ENCODE measurements around the gene CRB2. TPM values are rescaled to one million over a fixed set of nuclear protein-coding genes. Genes with fewer than 3 reads are reported as not detected.
A peak's percentile ranks its signal among the peaks of the same experiment; 100 is the strongest.
"Not testable (repeated sequence)": the region's sequence is repeated elsewhere in the genome, so short reads cannot be mapped to it uniquely, and the experiment has no call there.

CRB2 gene
- total RNA-seq, 1 donor from 2014 or later: 0.65 TPM

GRCh38 chr9:123380852-123381705 lies 25.1 kb downstream of the CRB2 start:
- DNase-seq (ENCODE audit: low read depth): no peak

DNA sequence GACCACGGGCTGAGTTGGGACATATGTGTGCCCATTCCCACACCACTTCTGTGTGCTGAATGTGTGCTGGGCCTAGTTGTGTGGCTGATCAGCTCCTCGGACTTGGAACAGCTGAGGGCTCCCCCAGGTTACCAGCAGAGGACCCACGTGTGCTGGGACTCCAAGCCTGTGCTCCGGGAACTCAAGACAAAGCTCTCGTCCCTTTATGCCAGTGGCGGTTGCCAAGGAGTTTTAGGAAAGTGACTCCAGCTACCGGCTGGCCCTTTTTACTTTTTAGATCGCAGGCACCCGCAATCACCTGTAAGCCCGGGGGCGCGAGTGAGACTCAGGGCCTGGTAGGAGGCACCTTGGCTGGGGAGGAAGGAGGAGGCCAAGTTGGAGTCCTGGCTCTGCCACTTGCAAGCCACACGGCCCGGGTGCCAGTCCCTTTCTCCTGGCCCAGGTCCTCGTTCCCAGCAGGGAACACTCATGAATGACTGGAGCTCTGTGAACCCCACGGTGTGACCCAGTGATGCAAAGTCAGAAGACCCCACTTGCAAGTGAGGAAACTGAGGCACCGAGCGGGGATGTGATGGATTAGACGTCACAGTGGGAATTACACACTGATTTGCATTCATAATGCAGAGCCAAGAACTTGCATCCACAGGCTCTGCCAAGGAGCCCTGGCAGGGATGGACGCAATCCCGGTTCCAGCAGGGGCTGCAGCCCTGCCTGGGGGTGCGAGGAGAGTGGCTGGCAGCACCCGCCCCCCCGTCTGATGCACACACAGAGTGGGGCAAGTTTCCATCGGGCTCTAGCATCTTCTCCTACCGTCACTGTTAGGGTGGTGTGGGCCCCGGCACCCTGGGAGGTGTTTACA lies 26.9 kb downstream of the CRB2 start:
- no peak for DNase-seq (ENCODE audit: low read depth)

DNA sequence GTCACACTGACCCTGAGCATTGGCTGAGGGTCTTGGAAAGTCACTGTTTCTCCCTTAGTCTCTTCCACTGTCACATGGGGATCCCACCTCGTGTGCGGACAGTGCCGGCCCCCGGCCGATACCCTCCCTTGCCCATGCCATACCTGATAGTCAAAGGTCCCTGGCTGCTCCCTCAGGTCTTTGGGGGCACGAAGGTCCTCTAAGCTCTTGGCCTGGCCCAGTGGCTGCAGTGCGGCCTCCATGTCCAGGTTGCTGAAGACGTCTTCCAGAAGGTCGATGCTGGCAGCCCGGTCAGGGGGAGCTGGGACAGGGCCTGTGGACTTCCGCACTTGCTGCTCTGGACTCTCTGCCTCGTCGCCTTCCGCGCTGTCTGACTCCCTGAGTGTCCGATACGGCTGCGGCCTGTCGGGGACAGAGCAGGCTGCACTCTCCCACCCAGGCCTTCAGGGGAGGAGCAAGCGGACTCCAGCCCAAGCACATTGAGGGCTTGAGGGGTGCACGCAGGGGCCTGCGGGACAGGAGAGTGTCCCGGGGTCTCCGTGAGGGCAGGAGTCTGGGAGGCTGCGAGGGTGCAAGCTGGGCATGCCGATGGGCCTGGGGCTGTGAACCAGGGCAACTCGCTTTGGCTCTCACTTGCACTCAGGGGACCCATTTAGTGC lies 27.6 kb downstream of the CRB2 start:
- DNase-seq (ENCODE audit: low read depth): no peak

- no peak for DNase-seq (ENCODE audit: low read depth)
Observed at GRCh38 chr9:123387686-123388085, 31.7 kb downstream of the CRB2 start.

- no peak for DNase-seq (ENCODE audit: low read depth)
Observed at GRCh38 chr9:123389070-123389469, 33.1 kb downstream of the CRB2 start.

- DNase-seq (ENCODE audit: low read depth): no peak
Observed at GRCh38 chr9:123389698-123390097, 33.7 kb downstream of the CRB2 start.

DNA sequence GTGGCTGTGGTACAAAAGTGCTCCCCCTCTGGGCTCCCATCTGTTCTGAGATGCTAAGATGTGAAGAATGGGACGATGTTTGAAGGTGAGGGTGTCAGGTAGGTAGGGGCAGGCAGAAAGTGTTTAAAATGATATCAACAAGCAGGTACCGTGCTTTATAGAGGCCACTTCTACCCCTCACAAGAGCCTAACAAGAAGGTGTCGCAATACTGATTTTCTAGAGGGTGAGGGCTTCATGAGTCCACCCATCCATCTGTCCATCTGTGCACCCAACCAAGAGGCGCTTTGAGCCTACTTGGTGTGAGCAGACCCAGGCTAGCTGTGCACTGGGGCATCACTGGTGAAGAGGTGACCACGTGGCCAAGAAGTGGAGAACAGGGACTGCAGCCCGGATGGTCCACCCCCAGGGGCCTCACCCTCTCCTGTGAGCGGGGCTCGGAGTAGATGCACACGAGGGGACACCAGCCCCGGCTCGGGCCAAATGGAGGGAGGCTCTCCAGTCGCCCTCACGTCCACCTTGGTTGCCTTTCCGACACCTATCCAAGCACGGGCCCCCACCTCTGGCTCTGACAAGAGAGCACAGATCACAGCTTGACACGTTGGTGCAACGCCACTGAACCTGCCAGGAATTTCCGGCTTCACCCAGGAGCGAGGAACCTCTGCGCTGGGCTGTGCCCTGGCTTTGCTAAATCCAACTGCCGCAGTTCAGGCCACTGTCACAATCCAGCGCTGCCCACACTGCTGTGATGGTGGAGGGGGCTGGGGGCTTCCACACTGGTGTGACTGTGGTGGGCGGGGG lies 34.5 kb downstream of the CRB2 start:
- DNase-seq (ENCODE audit: low read depth): no peak

GRCh38 chr9:123391233-123391632 lies 35.2 kb downstream of the CRB2 start:
- no peak for DNase-seq (ENCODE audit: low read depth)

GRCh38 chr9:123391946-123392345 lies 35.9 kb downstream of the CRB2 start:
- DNase-seq (ENCODE audit: low read depth): no peak

DNA sequence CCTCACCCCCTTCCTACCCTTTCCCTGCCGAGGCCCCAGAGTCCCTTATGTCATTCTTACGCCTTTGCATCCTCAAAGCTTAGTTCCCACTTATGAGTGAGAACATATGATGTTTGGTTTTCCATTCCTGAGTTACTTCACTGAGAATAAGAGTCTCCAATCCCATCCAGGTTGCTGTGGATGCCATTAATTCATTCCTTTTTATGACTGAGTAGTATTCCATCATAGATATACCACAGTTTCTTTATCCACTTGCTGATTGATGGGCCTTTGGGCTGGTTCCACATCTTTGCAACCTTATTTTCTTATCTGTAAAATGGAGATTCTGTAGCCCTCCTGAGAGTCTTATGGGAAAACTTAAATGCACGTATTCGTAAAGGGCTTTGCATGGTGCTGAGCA lies 36.8 kb downstream of the CRB2 start:
- no peak for DNase-seq (ENCODE audit: low read depth)

GRCh38 chr9:123394291-123395235 lies 38.6 kb downstream of the CRB2 start:
- DNase-seq (ENCODE audit: low read depth): no peak

- no peak for DNase-seq (ENCODE audit: low read depth)
Observed at GRCh38 chr9:123395276-123395688, 39.3 kb downstream of the CRB2 start.

GRCh38 chr9:123395689-123396511 lies 39.9 kb downstream of the CRB2 start:
- no peak for DNase-seq (ENCODE audit: low read depth)

- DNase-seq (ENCODE audit: low read depth): no peak
Observed at GRCh38 chr9:123397975-123398374, 42.0 kb downstream of the CRB2 start.

DNA sequence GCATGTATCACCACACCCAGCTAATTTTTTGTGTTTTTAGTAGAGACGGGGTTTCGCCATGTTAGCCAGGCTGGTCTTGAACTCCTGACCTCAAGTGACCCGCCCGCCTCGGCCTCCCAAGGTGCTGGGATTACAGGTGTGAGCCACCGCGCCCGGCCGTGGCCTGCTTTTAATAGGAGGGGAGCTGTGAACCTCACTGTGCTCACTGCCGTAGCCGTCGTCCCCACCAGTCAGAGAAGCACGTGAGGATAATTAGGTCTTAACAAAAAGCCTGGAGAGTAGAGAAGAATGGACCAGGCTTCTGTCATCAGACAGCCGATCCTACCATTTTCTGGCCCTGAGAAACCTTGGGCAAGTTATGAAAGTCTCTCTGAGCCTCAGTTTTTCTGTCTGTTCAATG lies 42.9 kb downstream of the CRB2 start:
- DNase-seq (ENCODE audit: low read depth): not testable (repeated sequence)

DNA sequence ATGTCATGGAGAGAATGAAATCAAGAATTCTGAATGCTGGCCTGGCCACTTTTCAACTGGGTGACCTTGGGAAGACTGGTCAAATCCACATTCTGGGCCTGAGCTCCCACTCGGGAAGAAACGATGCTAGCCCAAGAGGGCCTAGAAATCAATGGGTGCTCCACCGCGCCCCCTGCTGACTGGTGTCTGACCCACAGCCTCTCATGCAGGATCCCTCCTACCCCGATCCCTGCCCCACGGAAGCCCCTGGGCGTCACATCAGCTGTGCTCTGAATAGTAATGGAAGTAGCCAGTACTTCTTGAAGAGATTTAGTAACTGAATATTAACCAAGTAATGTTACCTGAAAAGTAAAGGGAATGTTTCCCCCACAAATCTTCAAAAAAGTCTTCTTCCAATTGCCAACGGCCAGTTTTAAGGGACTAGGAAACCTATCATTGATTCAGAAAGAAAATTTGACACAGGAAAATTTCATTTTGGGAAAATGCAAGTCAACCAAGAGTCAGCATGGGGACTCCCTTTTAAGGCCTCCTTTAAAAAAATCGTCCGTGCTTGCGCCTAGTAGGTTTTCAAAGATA lies 43.9 kb downstream of the CRB2 start:
- no peak for DNase-seq (ENCODE audit: low read depth)

DNA sequence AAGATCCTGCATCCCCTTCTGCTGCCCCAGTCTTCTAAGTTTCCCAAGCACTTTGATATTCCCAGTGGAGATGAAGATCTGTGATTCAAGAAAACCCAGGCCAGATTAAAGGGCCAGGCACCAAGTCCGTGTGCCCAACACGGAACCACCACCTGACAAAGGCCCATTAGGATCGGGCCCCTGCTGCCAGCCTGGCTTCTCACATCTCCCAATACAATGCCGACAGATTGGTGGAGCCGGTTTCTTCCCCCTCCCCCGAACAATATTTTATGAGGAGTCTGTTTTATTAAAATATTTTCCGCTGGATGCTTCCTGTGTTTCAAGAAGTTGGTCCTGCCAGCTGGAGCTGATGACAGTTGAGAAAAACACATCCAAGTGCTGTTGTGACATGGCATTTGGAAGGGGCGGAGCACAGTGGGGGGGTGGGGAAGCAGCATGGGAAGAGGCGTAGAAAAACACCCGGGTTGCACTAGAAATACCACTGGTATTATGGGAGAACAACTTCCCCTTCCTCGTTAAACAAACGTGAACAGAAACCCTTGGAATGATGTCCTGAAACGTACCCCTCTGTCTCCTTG lies 45.0 kb downstream of the CRB2 start:
- DNase-seq (ENCODE audit: low read depth): no peak

- DNase-seq (ENCODE audit: low read depth): peak; percentile 31
Observed at GRCh38 chr9:123401879-123402513, 46.0 kb downstream of the CRB2 start.
